ENCODE results near the gene TCEAL9. TPM values are rescaled to one million over a fixed set of nuclear protein-coding genes. Genes with fewer than 3 reads are reported as not detected.

TCEAL9 gene
- total RNA-seq, 1 donor from 2014 or later, result 126 TPM

DNA sequence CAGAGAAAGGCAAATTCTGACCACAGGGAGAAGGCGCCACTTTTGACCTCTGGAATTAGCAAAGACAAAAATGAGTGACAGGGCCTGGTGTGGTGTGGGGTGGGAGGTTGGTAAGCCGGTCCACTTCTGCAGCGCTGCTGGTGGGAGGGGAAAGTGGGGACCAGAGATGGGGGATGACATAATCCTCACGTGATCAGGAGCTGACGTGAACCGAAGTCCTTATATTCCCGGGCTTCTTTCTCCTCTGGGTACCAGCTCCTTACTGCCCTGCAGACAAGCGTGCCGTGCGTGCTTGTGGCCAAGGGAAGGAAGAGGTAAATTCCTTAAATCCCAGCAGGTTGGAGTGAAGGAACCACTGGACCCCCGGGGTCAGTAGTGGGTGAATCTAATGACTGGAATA is 26.3 kb upstream of the TCEAL9 start, which contains the start of gene TCEAL7:
TCEAL7 (plus strand) TSS at position 249 of the 400 bp plus-strand sequence. CDS start 1,165 bp downstream, outside the sequence.
- DNase-seq (ENCODE audit: low spot score), result no peak
- Mint-ChIP-seq H3K9me3 (ENCODE audit: unreplicated experiment) (no peaks in the 10 kb centered on the region), H3K27me3 (ENCODE audit: unreplicated experiment) (no peaks in the 10 kb centered on the region), H3K27ac (ENCODE audit: unreplicated experiment) (peak within 1 kb of the TSS; percentile 93), H3K36me3 (ENCODE audit: low read depth, unreplicated experiment) (no peaks in the 10 kb centered on the region), H3K4me1 (ENCODE audit: unreplicated experiment) (peaks cover 17% of the 10 kb centered on the region), H3K4me3 (ENCODE audit: unreplicated experiment) (peak within 1 kb of the TSS; percentile 88)
- TF ChIP-seq, protein P1, sequence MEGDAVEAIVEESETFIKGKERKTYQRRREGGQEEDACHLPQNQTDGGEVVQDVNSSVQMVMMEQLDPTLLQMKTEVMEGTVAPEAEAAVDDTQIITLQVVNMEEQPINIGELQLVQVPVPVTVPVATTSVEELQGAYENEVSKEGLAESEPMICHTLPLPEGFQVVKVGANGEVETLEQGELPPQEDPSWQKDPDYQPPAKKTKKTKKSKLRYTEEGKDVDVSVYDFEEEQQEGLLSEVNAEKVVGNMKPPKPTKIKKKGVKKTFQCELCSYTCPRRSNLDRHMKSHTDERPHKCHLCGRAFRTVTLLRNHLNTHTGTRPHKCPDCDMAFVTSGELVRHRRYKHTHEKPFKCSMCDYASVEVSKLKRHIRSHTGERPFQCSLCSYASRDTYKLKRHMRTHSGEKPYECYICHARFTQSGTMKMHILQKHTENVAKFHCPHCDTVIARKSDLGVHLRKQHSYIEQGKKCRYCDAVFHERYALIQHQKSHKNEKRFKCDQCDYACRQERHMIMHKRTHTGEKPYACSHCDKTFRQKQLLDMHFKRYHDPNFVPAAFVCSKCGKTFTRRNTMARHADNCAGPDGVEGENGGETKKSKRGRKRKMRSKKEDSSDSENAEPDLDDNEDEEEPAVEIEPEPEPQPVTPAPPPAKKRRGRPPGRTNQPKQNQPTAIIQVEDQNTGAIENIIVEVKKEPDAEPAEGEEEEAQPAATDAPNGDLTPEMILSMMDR (IDR thresholded peaks at IDR 0.05; ENCODE audit: unreplicated experiment), result no peak

DNA sequence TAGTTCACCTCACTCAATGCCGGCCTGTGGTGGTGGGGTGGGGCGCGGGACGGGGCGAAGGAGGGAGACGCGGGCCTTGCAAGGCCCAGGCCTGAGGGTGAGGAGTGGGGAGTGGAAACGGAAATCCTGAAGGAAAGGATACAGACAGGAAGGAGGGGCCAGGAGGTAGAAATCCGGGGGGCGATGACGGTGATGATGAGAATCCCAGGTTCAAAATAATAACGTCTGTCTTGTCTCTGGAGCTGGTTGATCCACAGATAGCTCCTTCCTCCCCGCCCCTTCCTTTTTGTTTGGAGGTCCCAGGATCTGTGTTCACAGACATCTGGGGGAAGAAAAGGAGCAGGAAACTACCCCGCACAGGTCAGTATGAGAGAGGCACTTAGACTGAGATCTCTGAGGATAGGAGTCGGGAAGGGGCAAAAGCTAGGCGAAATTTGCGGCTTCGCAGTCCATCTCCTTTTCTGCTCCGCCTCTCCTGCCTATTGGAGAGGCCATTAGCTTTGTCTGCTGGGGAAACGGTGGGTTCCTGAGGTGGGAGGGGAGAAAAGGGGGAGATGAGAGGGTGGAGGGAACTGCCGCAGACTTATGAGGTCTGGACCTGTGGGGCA is 25.5 kb upstream of the TCEAL9 start:
- H3K27ac Mint-ChIP-seq (ENCODE audit: unreplicated experiment), result peak overlapping the region; percentile 93
- TF ChIP-seq, protein P1 (IDR thresholded peaks at IDR 0.05; ENCODE audit: unreplicated experiment), result no peak
- H3K36me3 Mint-ChIP-seq (ENCODE audit: low read depth, unreplicated experiment), result no peaks in the 10 kb centered on the region
- no peaks in the 10 kb centered on the region for H3K27me3 Mint-ChIP-seq (ENCODE audit: unreplicated experiment)
- H3K4me3 Mint-ChIP-seq (ENCODE audit: unreplicated experiment), result peak overlapping the region; percentile 88
- DNase-seq (ENCODE audit: low spot score), result peak; percentile 28
- peaks cover 17% of the 10 kb centered on the region for H3K4me1 Mint-ChIP-seq (ENCODE audit: unreplicated experiment)
- H3K9me3 Mint-ChIP-seq (ENCODE audit: unreplicated experiment), result no peaks in the 10 kb centered on the region

DNA sequence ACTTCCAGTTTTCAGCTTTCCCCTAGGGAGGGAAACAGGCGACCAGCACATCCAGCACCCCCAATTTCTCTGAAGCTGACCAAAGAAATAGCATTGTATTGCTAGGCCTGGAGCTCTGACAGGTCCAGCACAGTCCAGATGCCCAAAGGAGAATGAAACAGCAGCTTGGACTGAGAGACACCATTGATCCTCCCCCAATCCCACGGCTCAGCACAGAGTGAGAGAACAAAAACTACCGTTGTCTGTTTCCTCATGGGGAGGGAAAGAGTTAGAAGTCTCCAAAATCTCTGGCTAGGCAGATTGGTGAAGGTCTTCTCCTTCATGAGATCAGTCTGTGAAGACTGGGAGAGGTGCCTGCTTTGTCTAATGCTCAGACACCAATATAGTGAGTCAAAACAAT is 17.6 kb upstream of the TCEAL9 start:
- DNase-seq (ENCODE audit: low spot score), result no peak
- TF ChIP-seq, protein P1 (IDR thresholded peaks at IDR 0.05; ENCODE audit: unreplicated experiment), result no peak
- Mint-ChIP-seq H3K36me3 (ENCODE audit: low read depth, unreplicated experiment) (no peaks in the 10 kb centered on the region), H3K4me3 (ENCODE audit: unreplicated experiment) (no peak overlapping the region), H3K9me3 (ENCODE audit: unreplicated experiment) (no peaks in the 10 kb centered on the region), H3K4me1 (ENCODE audit: unreplicated experiment) (peaks cover 12% of the 10 kb centered on the region), H3K27ac (ENCODE audit: unreplicated experiment) (no peak overlapping the region), H3K27me3 (ENCODE audit: unreplicated experiment) (no peaks in the 10 kb centered on the region)

DNA sequence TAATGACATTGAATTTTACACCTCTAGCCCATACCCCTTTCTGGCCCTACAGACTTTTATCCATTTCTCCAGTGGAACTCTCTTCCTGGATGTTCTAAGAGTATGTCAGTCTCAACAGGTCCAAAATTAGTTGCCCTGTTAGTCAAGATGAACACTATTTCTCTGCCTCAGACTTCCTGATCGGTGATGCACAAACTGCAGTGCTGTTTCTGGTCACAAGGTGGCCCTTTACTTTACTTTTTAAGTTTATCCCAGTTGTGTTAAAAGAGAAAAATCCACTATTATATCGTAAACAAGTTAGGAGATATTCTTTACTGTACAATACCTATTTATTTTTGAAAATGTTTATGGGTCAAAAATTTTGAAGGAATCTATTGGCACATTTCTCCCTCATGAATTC is 13.2 kb upstream of the TCEAL9 start:
- Mint-ChIP-seq H3K36me3 (ENCODE audit: low read depth, unreplicated experiment) (no peaks in the 10 kb centered on the region), H3K27me3 (ENCODE audit: unreplicated experiment) (no peaks in the 10 kb centered on the region), H3K27ac (ENCODE audit: unreplicated experiment) (peak overlapping the region; percentile 83), H3K4me1 (ENCODE audit: unreplicated experiment) (peaks cover 17% of the 10 kb centered on the region), H3K4me3 (ENCODE audit: unreplicated experiment) (no peak overlapping the region), H3K9me3 (ENCODE audit: unreplicated experiment) (no peaks in the 10 kb centered on the region)
- DNase-seq (ENCODE audit: low spot score), result no peak
- TF ChIP-seq, protein P1 (IDR thresholded peaks at IDR 0.05; ENCODE audit: unreplicated experiment), result peak; percentile 70

DNA sequence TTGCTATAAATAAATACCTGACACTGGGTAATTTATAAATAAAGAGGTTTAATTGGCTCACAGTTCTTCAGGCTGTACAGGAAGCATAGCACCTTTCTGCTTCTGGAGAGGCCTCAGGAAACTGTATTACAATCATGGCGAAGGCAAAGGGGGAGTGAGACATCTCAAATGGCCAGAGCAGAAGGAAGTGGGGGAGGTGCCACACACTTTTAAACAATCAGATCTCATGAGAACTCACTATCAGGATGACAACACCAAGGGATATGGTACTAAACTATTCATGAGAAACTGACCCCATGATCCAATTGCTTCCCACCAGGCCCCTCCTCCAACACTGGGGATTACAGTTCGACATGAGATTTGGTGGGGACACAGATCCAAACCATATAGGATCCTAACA is 11.7 kb upstream of the TCEAL9 start:
- H3K27ac Mint-ChIP-seq (ENCODE audit: unreplicated experiment), result peak overlapping the region; percentile 70
- H3K4me1 Mint-ChIP-seq (ENCODE audit: unreplicated experiment), result peaks cover 19% of the 10 kb centered on the region
- H3K4me3 Mint-ChIP-seq (ENCODE audit: unreplicated experiment), result peak overlapping the region; percentile 77
- H3K27me3 Mint-ChIP-seq (ENCODE audit: unreplicated experiment), result no peaks in the 10 kb centered on the region
- H3K36me3 Mint-ChIP-seq (ENCODE audit: low read depth, unreplicated experiment), result no peaks in the 10 kb centered on the region
- H3K9me3 Mint-ChIP-seq (ENCODE audit: unreplicated experiment), result no peaks in the 10 kb centered on the region
- DNase-seq (ENCODE audit: low spot score), result no peak
- TF ChIP-seq, protein P1 (IDR thresholded peaks at IDR 0.05; ENCODE audit: unreplicated experiment), result no peak
